SK-N-SH treated with all-trans-retinoic acid at 6 μM for 48 hours (cell line): ENCODE results near the gene SLC16A12.

Source experiments
- ARNTL ChIP-seq: fragments of 450-650 bp; formaldehyde crosslinking; IDR thresholded peaks from 2 replicates; pipeline ENCODE4 v1.5.0; 2020; ENCODE audit warnings: low read depth, mild to moderate bottlenecking, moderate library complexity, borderline replicate concordance
- BACH2 ChIP-seq: fragments of 250-450 bp; sonication (Bioruptor Pico); IDR thresholded peaks from 2 replicates; pipeline ENCODE4 v1.9.0; 2021; ENCODE audit warnings: mild to moderate bottlenecking, borderline replicate concordance
- CREB5 ChIP-seq: fragments of 250-450 bp; sonication (Bioruptor Pico); IDR thresholded peaks from 2 replicates; pipeline ENCODE4 v1.5.1; 2020; ENCODE audit warnings: low read depth, mild to moderate bottlenecking, moderate library complexity
- ESRRG ChIP-seq: fragments of 250-450 bp; sonication (Bioruptor Pico); IDR thresholded peaks from 2 replicates; pipeline ENCODE4 v1.6.1; 2021; ENCODE audit warnings: mild to moderate bottlenecking
- ISL1 ChIP-seq: fragments of 250-450 bp; sonication (Bioruptor Pico); IDR thresholded peaks from 2 replicates; pipeline ENCODE4 v2.1.2; 2022; ENCODE audit warnings: mild to moderate bottlenecking, moderate library complexity
- PATZ1 ChIP-seq: fragments of 250-450 bp; sonication (Bioruptor Pico); IDR thresholded peaks from 2 replicates; pipeline ENCODE4 v1.8.0; 2020; ENCODE audit warnings: mild to moderate bottlenecking, moderate library complexity, borderline replicate concordance
- ZFP3 ChIP-seq: fragments of 250-450 bp; sonication (Bioruptor Pico); IDR thresholded peaks from 2 replicates; pipeline ENCODE4 v1.5.0; 2020; ENCODE audit warnings: mild to moderate bottlenecking, moderate library complexity
- ZFP30 ChIP-seq: fragments of 450-650 bp; formaldehyde crosslinking; IDR thresholded peaks from 2 replicates; pipeline ENCODE4 v1.5.0; 2022; ENCODE audit warnings: mild to moderate bottlenecking, moderate library complexity

- no peak for TF ChIP-seq ZFP3 (CRISPR knock-in tag)
- TF ChIP-seq BACH2 (CRISPR knock-in tag) = no peak
- no peak for TF ChIP-seq PATZ1 (CRISPR knock-in tag)
- no peak for TF ChIP-seq ISL1 (CRISPR knock-in tag)
- no peak for TF ChIP-seq ESRRG (CRISPR knock-in tag)
- TF ChIP-seq ARNTL (CRISPR knock-in tag) = no peak
- TF ChIP-seq ZFP30 (CRISPR knock-in tag) = no peak
- TF ChIP-seq CREB5 = no peak
Measured at GRCh38 chr10:89395141-89395540, 140.3 kb downstream of the SLC16A12 start.
